Natural killer cell (primary cell): ENCODE measurements around the gene KCNS3. TPM values are rescaled to one million over a fixed set of nuclear protein-coding genes. Genes with fewer than 3 reads are reported as not detected.

ENCODE experiments used
- ATAC-seq, 3 donors: fragments of 150-1000 bp in 2 of 3; fragments of 200-7000 bp in 1 of 3; cut with Tn5 transposase; 1 replicate in 1 of 3; 2 replicates in 2 of 3; pipeline ENCODE4 v1.10.0; 2021; ENCODE audit warnings: mild to moderate bottlenecking in 2 of 3, moderate library complexity in 2 of 3
- DNase-seq, 2 donors: peaks; one replicate each; pipeline versions ENCODE4 v3.0.0 to v3.0.0-alpha.2; 2013 to 2021; ENCODE audit warnings: mixed read lengths in 1 of 2
- H3K27ac ChIP-seq: one replicate; pipeline ENCODE4 v1.5.1; 2013; ENCODE audit warnings: mild to moderate bottlenecking, low read length
- H3K27me3 ChIP-seq: one replicate; pipeline ENCODE4 v1.6.1; 2013; ENCODE audit warnings: low read length; ENCODE audit not compliant: control insufficient read depth, insufficient read depth
- H3K36me3 ChIP-seq: one replicate; pipeline ENCODE4 v1.6.1; 2013; ENCODE audit warnings: low read length; ENCODE audit not compliant: control insufficient read depth, insufficient read depth
- H3K4me1 ChIP-seq: one replicate; pipeline ENCODE4 v1.6.1; 2013; ENCODE audit warnings: low read length; ENCODE audit not compliant: control insufficient read depth, insufficient read depth
- H3K4me3 ChIP-seq: one replicate; pipeline ENCODE4 v1.5.1; 2013; ENCODE audit warnings: low read length
- H3K9me3 ChIP-seq: one replicate; pipeline ENCODE4 v1.6.1; 2013; ENCODE audit warnings: low read length; ENCODE audit not compliant: control insufficient read depth, insufficient read depth
- H3K27ac Mint-ChIP-seq, 2 donors: one replicate each; pipeline ENCODE4 v1.8.0; 2022; ENCODE audit warnings: mild to moderate bottlenecking in 2 of 2, mixed read lengths in 2 of 2, moderate library complexity in 1 of 2
- H3K27me3 Mint-ChIP-seq, 2 donors: one replicate each; pipeline ENCODE4 v1.8.0; 2022; ENCODE audit warnings: low read depth in 2 of 2, mixed read lengths in 2 of 2
- H3K36me3 Mint-ChIP-seq: one replicate; pipeline ENCODE4 v1.8.0; 2022; ENCODE audit warnings: mixed read lengths
- H3K4me1 Mint-ChIP-seq, 2 donors: one replicate each; pipeline ENCODE4 v1.8.0; 2022; ENCODE audit warnings: mixed read lengths in 2 of 2
- H3K4me3 Mint-ChIP-seq: one replicate; pipeline ENCODE4 v1.8.0; 2022; ENCODE audit warnings: mild to moderate bottlenecking, moderate library complexity, mixed read lengths
- H3K9me3 Mint-ChIP-seq, 2 donors: one replicate each; pipeline ENCODE4 v1.8.0; 2022; ENCODE audit warnings: mixed read lengths in 2 of 2
- CTCF ChIP-seq: fragments of 200-600 bp; IDR thresholded peaks from one replicate; pipeline ENCODE4 v1.8.0; 2022; ENCODE audit warnings: antibody characterized with exemption
- WGBS: methylation state at CpG from one replicate; pipeline ENCODE4 v1.1.7; 2013; ENCODE audit warnings: missing lambda C conversion rate; ENCODE audit not compliant: insufficient coverage; 5-methylcytosine and 5-hydroxymethylcytosine counted together
- intact Hi-C: fragments of 100-400 bp; cut with micrococcal nuclease; formaldehyde crosslinking; loops from one replicate; pipeline ENCODE4 v1.14.2; 2022
- total RNA-seq, 4 donors: library from RNA; stranded (reverse); fragments of 120-200 nt in 1 of 4; gene quantifications; one replicate each; pipeline versions ENCODE4 v1.2.3 to v1.2.4, GENCODE V29; 2013 to 2022

The KCNS3 gene
- total RNA-seq, 3 donors from 2014 or later (not counting 1 experiment from before 2014, with no cell fraction given): not detected

GRCh38 chr2:17912266-17912691 lies 33.8 kb downstream of the KCNS3 start:
- Histone ChIP-seq H3K27ac (no peak overlapping the region), H3K9me3 (no peaks in the 10 kb centered on the region), H3K4me3 (no peak overlapping the region), H3K4me1 (no peaks in the 10 kb centered on the region), H3K36me3 (no peaks in the 10 kb centered on the region), H3K27me3 (no peaks in the 10 kb centered on the region)
- no peaks in the 10 kb centered on the region for H3K36me3 Mint-ChIP-seq
- no peak for TF ChIP-seq CTCF
- WGBS: 56% methylated on average over 4 of the region's 5 CpGs
- H3K4me1 Mint-ChIP-seq: no peaks in the 10 kb centered on the region
- H3K27me3 Mint-ChIP-seq: peaks cover 0 to 11% of the 10 kb centered on the region in 2 donors
- H3K27ac Mint-ChIP-seq: no peak overlapping the region
- intact Hi-C loops: no loop called here
- no peak for ATAC-seq
- H3K4me3 Mint-ChIP-seq: no peak overlapping the region
- H3K9me3 Mint-ChIP-seq: peaks cover 0 to 13% of the 10 kb centered on the region in 2 donors
- no peak for DNase-seq

GRCh38 chr2:17915099-17915498 lies 36.6 kb downstream of the KCNS3 start:
- Mint-ChIP-seq H3K4me1 (no peaks in the 10 kb centered on the region), H3K9me3 (peaks cover 0 to 10% of the 10 kb centered on the region in 2 donors), H3K27me3 (peaks cover 0 to 11% of the 10 kb centered on the region in 2 donors), H3K4me3 (no peak overlapping the region), H3K27ac (no peak overlapping the region), H3K36me3 (no peaks in the 10 kb centered on the region)
- H3K27me3 ChIP-seq: no peaks in the 10 kb centered on the region
- intact Hi-C loops: no loop called here
- H3K9me3 ChIP-seq: no peaks in the 10 kb centered on the region
- H3K36me3 ChIP-seq: no peaks in the 10 kb centered on the region
- DNase-seq: no peak
- no peak overlapping the region for H3K27ac ChIP-seq
- H3K4me3 ChIP-seq: no peak overlapping the region
- no peaks in the 10 kb centered on the region for H3K4me1 ChIP-seq
- TF ChIP-seq CTCF: no peak
- 97% methylated on average over 1 of the region's 3 CpGs for WGBS
- no peak for ATAC-seq

GRCh38 chr2:17915811-17916518 lies 37.5 kb downstream of the KCNS3 start:
- no peak overlapping the region for H3K27ac Mint-ChIP-seq
- no peaks in the 10 kb centered on the region for H3K9me3 ChIP-seq
- H3K4me3 Mint-ChIP-seq: no peak overlapping the region
- no peaks in the 10 kb centered on the region for H3K36me3 Mint-ChIP-seq
- no peaks in the 10 kb centered on the region for H3K36me3 ChIP-seq
- no peak overlapping the region for H3K27ac ChIP-seq
- intact Hi-C loops: no loop called here
- 100% methylated on average over 1 of the region's 1 CpG for WGBS
- no peaks in the 10 kb centered on the region for H3K4me1 Mint-ChIP-seq
- DNase-seq (no peak), ATAC-seq (no peak)
- H3K9me3 Mint-ChIP-seq: peaks cover 0 to 8% of the 10 kb centered on the region in 2 donors
- H3K27me3 Mint-ChIP-seq: peaks cover 0 to 11% of the 10 kb centered on the region in 2 donors
- H3K4me3 ChIP-seq: no peak overlapping the region
- H3K4me1 ChIP-seq: no peaks in the 10 kb centered on the region
- H3K27me3 ChIP-seq: no peaks in the 10 kb centered on the region
- no peak for TF ChIP-seq CTCF

- H3K4me1 ChIP-seq: no peaks in the 10 kb centered on the region
- TF ChIP-seq CTCF: no peak
- H3K27me3 ChIP-seq: no peaks in the 10 kb centered on the region
- no peaks in the 10 kb centered on the region for H3K9me3 ChIP-seq
- no peak overlapping the region for H3K4me3 ChIP-seq
- no peak overlapping the region for H3K27ac ChIP-seq
- no peaks in the 10 kb centered on the region for H3K4me1 Mint-ChIP-seq
- H3K27me3 Mint-ChIP-seq: peaks cover 0 to 11% of the 10 kb centered on the region in 2 donors
- H3K4me3 Mint-ChIP-seq: no peak overlapping the region
- no peak overlapping the region for H3K27ac Mint-ChIP-seq
- H3K36me3 ChIP-seq: no peaks in the 10 kb centered on the region
- H3K36me3 Mint-ChIP-seq: no peaks in the 10 kb centered on the region
- intact Hi-C loops: no loop called here
- H3K9me3 Mint-ChIP-seq: peaks cover 0 to 6% of the 10 kb centered on the region in 2 donors
- DNase-seq (no peak), ATAC-seq (no peak)
Measured at GRCh38 chr2:17916584-17916983, 38.1 kb downstream of the KCNS3 start.
